ENCODE results near the gene SH3BP5L.
A peak's percentile ranks its signal among the peaks of the same experiment; 100 is the strongest.
"Not testable (repeated sequence)": the region's sequence is repeated elsewhere in the genome, so short reads cannot be mapped to it uniquely, and the experiment has no call there.

The SH3BP5L gene

GRCh38 chr1:248805876-248806275, 19.8 kb downstream of the SH3BP5L start:
- no peak for TF ChIP-seq CTCF (IDR thresholded peaks at IDR 0.05; ENCODE audit: extremely low read depth, missing control alignments)
- DNase-seq (ENCODE audit: low spot score): no peak

- DNase-seq (ENCODE audit: low spot score): peak; percentile 76
- TF ChIP-seq CTCF (IDR thresholded peaks at IDR 0.05; ENCODE audit: extremely low read depth, missing control alignments): no peak
Measured at GRCh38 chr1:248804771-248805681, 20.7 kb downstream of the SH3BP5L start.

DNA sequence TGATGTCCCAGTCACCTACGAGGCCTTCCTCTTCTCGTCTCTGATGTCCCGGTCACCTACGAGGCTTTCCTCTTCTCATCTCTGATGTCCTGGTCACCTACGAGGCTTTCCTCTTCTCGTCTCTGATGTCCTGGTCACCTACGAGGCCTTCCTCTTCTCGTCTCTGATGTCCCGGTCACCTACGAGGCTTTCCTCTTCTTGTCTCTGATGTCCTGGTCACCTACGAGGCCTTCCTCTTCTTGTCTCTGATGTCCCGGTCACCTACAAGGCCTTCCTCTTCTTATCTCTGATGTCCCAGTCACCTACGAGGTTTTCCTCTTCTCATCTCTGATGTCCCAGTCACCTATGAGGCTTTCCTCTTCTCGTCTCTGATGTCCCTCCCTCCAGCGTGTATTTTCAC, 22.2 kb downstream of the SH3BP5L start:
- not testable (repeated sequence) for DNase-seq (ENCODE audit: low spot score)

- DNase-seq (ENCODE audit: low spot score): no peak
- TF ChIP-seq CTCF (IDR thresholded peaks at IDR 0.05; ENCODE audit: extremely low read depth, missing control alignments): no peak
Measured at GRCh38 chr1:248802454-248802853, 23.3 kb downstream of the SH3BP5L start.

DNA sequence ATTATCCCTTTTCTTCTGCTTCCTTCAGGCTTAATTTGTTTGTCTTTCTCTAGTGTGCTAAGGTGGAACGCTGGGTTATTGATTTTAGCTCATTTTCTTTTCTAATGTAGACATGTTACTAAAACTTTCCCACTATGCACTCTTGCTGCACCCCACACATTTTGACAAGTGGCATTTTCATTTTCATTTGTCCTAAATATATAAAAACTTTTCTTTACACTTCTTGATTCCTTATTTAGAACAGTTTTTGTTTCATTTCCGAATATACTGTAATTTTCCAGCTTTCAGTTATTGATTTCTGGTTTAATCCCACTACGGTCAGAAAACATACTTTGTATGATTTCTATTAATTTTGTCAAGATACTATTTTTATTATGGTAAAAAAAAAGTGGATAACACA, 25.3 kb downstream of the SH3BP5L start:
- no peak for DNase-seq (ENCODE audit: low spot score)

GRCh38 chr1:248798791-248799190, 26.9 kb downstream of the SH3BP5L start:
- no peak for DNase-seq (ENCODE audit: low spot score)
- no peak for TF ChIP-seq CTCF (IDR thresholded peaks at IDR 0.05; ENCODE audit: extremely low read depth, missing control alignments)

More for the DNA sequence above, 25.3 kb downstream of the SH3BP5L start:
- TF ChIP-seq CTCF (IDR thresholded peaks at IDR 0.05; ENCODE audit: extremely low read depth, missing control alignments): no peak

- DNase-seq (ENCODE audit: low spot score): not testable (repeated sequence)
Measured at GRCh38 chr1:248794663-248795062, 31.1 kb downstream of the SH3BP5L start.

DNA sequence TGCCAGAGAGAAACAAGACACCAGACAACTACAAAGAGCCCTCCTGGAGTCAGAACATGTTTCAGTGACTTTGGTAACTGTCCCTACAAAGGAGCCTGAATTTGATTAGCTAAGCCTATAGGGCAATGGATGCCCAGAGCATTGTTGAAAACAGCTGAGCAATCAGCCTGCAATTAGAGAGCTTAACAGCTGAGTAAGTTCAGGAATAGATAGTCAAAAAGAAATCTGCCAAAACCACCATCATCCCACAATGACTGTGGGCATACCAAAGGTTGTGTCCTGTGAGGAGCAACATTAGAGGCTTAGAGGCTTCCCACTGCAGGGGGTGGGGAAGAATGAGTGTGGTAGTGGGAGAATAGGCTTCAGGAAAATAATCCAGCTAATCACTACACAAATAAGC, 32.1 kb downstream of the SH3BP5L start:
- no peak for TF ChIP-seq CTCF (IDR thresholded peaks at IDR 0.05; ENCODE audit: extremely low read depth, missing control alignments)
- peak; percentile 19 for DNase-seq (ENCODE audit: low spot score)
